ENCODE measurements around the gene CLEC16A. TPM values are rescaled to one million over a fixed set of nuclear protein-coding genes. Genes with fewer than 3 reads are reported as not detected.

Gene CLEC16A
- total and polyA plus RNA-seq, 9 of the 15 experiments (the other 6 are each of a cell fraction or from before 2014, with no cell fraction given): 1.00 to 22.3 (median 10.0) TPM

GRCh38 chr16:10964039-10964890, 19.9 kb downstream of the CLEC16A start (continued):
- no peak for TF ChIP-seq RERE (CRISPR knock-in tag; IDR thresholded peaks at IDR 0.05; ENCODE audit: borderline replicate concordance)
- no peak for TF ChIP-seq ZNF280B (CRISPR knock-in tag; IDR thresholded peaks at IDR 0.05)
- TF ChIP-seq TAL1 (IDR thresholded peaks at IDR 0.05): no peak
- no peak for TF ChIP-seq TCF7 (IDR thresholded peaks at IDR 0.05; ENCODE audit: borderline replicate concordance)
- TF ChIP-seq ZNF780A (CRISPR knock-in tag; IDR thresholded peaks at IDR 0.05): no peak
- no peak for TF ChIP-seq NR2C1 (IDR thresholded peaks at IDR 0.05)
- TF ChIP-seq NR2C1 (tag; IDR thresholded peaks at IDR 0.05): no peak
- TF ChIP-seq LCOR (CRISPR knock-in tag; IDR thresholded peaks at IDR 0.05): no peak
- TF ChIP-seq GATAD2A (IDR thresholded peaks at IDR 0.05): no peak
- no peak for TF ChIP-seq CBX5 (IDR thresholded peaks at IDR 0.05; ENCODE audit: borderline replicate concordance, low read depth)
- TF ChIP-seq TRIM28 (IDR thresholded peaks at IDR 0.05): no peak
- no peak for TF ChIP-seq ZC3H8 (IDR thresholded peaks at IDR 0.05)
- TF ChIP-seq ZNF41 (CRISPR knock-in tag; conservative IDR thresholded peaks at IDR 0.05): no peak
- no peak for TF ChIP-seq ZNF592 (IDR thresholded peaks at IDR 0.05)
- TF ChIP-seq PHF21A (IDR thresholded peaks at IDR 0.05; ENCODE audit: borderline replicate concordance, low read depth): no peak
- TF ChIP-seq MYBL2 (IDR thresholded peaks at IDR 0.05; ENCODE audit: low read depth): no peak
- TF ChIP-seq MYBL2 (CRISPR knock-in tag; IDR thresholded peaks at IDR 0.05; ENCODE audit: borderline replicate concordance): no peak

All from K562 (cell line).